Measurements from ENCODE around the gene INSR.

DNA sequence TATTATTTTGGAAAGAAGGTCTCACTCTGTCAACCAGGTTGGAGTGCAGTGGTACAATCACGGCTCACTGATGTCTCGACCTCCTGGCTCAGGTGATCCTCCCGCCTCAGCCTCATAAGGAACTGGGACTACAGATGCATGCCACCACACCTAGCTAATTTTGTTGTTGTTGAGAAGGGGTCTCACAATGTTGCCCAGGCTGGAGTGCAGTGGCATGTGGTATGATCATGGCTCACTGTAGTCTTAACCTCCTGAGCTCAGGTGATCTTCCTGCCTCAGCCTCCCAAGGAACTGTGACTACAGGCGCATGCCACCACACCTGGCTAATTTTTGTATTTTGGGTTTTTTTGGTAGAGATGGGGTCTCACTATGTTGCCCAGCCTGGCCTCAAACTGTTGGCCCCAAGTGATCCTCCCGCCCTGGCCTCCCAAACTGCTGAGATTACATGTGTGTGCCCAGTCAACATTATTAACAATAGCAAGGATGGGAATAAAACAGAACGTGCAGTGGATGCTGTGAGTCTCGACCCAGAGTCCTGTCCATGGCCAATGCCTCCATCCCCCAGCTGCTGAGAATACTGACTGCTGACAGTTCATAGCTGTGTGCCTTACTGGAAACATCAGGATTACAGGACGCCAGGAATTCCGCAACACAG lies 230.3 kb downstream of the INSR start:
- TF ChIP-seq, protein P1, sequence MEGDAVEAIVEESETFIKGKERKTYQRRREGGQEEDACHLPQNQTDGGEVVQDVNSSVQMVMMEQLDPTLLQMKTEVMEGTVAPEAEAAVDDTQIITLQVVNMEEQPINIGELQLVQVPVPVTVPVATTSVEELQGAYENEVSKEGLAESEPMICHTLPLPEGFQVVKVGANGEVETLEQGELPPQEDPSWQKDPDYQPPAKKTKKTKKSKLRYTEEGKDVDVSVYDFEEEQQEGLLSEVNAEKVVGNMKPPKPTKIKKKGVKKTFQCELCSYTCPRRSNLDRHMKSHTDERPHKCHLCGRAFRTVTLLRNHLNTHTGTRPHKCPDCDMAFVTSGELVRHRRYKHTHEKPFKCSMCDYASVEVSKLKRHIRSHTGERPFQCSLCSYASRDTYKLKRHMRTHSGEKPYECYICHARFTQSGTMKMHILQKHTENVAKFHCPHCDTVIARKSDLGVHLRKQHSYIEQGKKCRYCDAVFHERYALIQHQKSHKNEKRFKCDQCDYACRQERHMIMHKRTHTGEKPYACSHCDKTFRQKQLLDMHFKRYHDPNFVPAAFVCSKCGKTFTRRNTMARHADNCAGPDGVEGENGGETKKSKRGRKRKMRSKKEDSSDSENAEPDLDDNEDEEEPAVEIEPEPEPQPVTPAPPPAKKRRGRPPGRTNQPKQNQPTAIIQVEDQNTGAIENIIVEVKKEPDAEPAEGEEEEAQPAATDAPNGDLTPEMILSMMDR (IDR thresholded peaks at IDR 0.05 in 4 of 5, conservative IDR thresholded peaks at IDR 0.05 in 1 of 5): no peak
- TF ChIP-seq POLR2A (IDR thresholded peaks at IDR 0.05): no peak

All from gastrocnemius medialis (tissue), 4 donors.